ENCODE measurements around the gene SPG7.
"Not testable (repeated sequence)": the region's sequence is repeated elsewhere in the genome, so short reads cannot be mapped to it uniquely, and the experiment has no call there.

The SPG7 gene

GRCh38 chr16:89583895-89584644, 75.9 kb downstream of the SPG7 start:
- no peak overlapping the region for H3K4me3 ChIP-seq (ENCODE audit: low read depth, low read length)
- TF ChIP-seq, protein P1, sequence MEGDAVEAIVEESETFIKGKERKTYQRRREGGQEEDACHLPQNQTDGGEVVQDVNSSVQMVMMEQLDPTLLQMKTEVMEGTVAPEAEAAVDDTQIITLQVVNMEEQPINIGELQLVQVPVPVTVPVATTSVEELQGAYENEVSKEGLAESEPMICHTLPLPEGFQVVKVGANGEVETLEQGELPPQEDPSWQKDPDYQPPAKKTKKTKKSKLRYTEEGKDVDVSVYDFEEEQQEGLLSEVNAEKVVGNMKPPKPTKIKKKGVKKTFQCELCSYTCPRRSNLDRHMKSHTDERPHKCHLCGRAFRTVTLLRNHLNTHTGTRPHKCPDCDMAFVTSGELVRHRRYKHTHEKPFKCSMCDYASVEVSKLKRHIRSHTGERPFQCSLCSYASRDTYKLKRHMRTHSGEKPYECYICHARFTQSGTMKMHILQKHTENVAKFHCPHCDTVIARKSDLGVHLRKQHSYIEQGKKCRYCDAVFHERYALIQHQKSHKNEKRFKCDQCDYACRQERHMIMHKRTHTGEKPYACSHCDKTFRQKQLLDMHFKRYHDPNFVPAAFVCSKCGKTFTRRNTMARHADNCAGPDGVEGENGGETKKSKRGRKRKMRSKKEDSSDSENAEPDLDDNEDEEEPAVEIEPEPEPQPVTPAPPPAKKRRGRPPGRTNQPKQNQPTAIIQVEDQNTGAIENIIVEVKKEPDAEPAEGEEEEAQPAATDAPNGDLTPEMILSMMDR (IDR thresholded peaks at IDR 0.05; ENCODE audit: low read depth, low read length): no peak

GRCh38 chr16:89584768-89585549, 76.8 kb downstream of the SPG7 start:
- H3K4me3 ChIP-seq (ENCODE audit: low read depth, low read length): no peak overlapping the region
- TF ChIP-seq, protein P1 (IDR thresholded peaks at IDR 0.05; ENCODE audit: low read depth, low read length): no peak

DNA sequence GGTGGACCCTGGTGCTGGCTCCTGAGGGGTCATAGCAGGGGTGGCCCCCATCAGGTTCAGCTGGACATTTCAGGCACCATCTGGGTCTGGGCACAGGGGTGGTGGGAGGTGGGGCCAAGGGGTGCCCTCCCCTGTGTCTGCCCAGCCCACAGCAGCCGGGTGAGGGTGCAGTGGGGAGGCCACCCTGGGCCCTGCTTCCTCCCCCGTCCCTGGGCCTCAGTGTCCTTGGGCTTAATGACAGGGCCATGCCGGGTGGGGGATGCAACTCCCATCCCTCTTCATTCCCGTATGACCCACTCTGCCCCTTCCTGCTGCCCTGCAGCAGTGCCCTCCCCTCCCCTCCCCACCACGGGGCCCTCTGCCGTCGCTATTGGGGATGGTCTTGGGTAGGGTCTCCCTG, 78.0 kb downstream of the SPG7 start:
- TF ChIP-seq, protein P1 (IDR thresholded peaks at IDR 0.05; ENCODE audit: low read depth, low read length): no peak
- H3K4me3 ChIP-seq (ENCODE audit: low read depth, low read length): no peak overlapping the region

DNA sequence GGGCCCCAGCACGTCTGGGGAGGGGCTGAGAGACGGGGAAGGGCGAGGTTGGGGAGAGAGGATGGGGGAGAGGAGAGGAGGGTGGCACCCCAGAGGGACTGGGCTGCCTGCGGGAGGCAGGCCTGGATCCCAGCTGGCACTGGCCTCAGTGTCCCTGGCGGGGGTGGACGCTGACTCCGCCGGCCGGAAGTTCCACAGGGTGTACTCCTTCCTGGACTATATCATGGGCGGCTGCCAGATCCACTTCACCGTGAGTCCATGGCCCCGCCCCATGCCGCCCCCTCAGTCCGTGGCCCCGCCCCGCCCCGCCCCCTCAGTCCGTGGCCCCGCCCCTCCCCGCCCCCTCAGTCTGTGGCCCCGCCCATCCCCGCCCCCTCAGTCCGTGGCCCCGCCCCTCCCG, 78.7 kb downstream of the SPG7 start:
- TF ChIP-seq, protein P1 (IDR thresholded peaks at IDR 0.05; ENCODE audit: low read depth, low read length): no peak
- H3K4me3 ChIP-seq (ENCODE audit: low read depth, low read length): no peak overlapping the region

GRCh38 chr16:89587676-89588075, 79.5 kb downstream of the SPG7 start:
- H3K4me3 ChIP-seq (ENCODE audit: low read depth, low read length): not testable (repeated sequence)

GRCh38 chr16:89588413-89589109, 80.4 kb downstream of the SPG7 start:
- H3K4me3 ChIP-seq (ENCODE audit: low read depth, low read length): no peak overlapping the region
- TF ChIP-seq, protein P1 (IDR thresholded peaks at IDR 0.05; ENCODE audit: low read depth, low read length): no peak

GRCh38 chr16:89589241-89589926, 81.2 kb downstream of the SPG7 start:
- H3K4me3 ChIP-seq (ENCODE audit: low read depth, low read length): no peak overlapping the region
- TF ChIP-seq, protein P1 (IDR thresholded peaks at IDR 0.05; ENCODE audit: low read depth, low read length): no peak

All from WI38 (cell line).